ENCODE results near the gene ORC6.

- TF ChIP-seq, protein P1, sequence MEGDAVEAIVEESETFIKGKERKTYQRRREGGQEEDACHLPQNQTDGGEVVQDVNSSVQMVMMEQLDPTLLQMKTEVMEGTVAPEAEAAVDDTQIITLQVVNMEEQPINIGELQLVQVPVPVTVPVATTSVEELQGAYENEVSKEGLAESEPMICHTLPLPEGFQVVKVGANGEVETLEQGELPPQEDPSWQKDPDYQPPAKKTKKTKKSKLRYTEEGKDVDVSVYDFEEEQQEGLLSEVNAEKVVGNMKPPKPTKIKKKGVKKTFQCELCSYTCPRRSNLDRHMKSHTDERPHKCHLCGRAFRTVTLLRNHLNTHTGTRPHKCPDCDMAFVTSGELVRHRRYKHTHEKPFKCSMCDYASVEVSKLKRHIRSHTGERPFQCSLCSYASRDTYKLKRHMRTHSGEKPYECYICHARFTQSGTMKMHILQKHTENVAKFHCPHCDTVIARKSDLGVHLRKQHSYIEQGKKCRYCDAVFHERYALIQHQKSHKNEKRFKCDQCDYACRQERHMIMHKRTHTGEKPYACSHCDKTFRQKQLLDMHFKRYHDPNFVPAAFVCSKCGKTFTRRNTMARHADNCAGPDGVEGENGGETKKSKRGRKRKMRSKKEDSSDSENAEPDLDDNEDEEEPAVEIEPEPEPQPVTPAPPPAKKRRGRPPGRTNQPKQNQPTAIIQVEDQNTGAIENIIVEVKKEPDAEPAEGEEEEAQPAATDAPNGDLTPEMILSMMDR (IDR thresholded peaks at IDR 0.05; ENCODE audit: poor library complexity), result no peak
- no peak for TF ChIP-seq EZH2 (IDR thresholded peaks at IDR 0.05; ENCODE audit: borderline replicate concordance)
Measured at GRCh38 chr16:46713634-46714033, 24.2 kb downstream of the ORC6 start.

All from hepatocyte (in vitro differentiated cells).